Suprapubic skin (tissue), 4 donors: Measurements from ENCODE around the gene PLEKHG4B. TPM values are rescaled to one million over a fixed set of nuclear protein-coding genes. Genes with fewer than 3 reads are reported as not detected.
A peak's percentile ranks its signal among the peaks of the same experiment; 100 is the strongest.

ENCODE experiments used
- DNase-seq, 2 donors: peaks; one replicate each; pipeline ENCODE4 v3.0.0-alpha.2; 2019; ENCODE audit warnings: low spot score in 2 of 2
- H3K27ac ChIP-seq: fragments of 200-600 bp; sonication (generic); one replicate; pipeline ENCODE4 v1.5.1; 2019
- H3K27me3 ChIP-seq: fragments of 200-600 bp; sonication (generic); one replicate; pipeline ENCODE4 v1.5.1; 2019
- H3K36me3 ChIP-seq: fragments of 200-600 bp; sonication (generic); one replicate; pipeline ENCODE4 v1.5.1; 2019
- H3K4me1 ChIP-seq: fragments of 200-600 bp; sonication (generic); one replicate; pipeline ENCODE4 v1.5.1; 2019
- H3K4me3 ChIP-seq: fragments of 200-600 bp; sonication (generic); one replicate; pipeline ENCODE4 v1.5.1; 2019; ENCODE audit warnings: mild to moderate bottlenecking
- H3K9me3 ChIP-seq: fragments of 200-600 bp; sonication (generic); one replicate; pipeline ENCODE4 v1.5.1; 2019
- EP300 ChIP-seq: sonication (generic); formaldehyde crosslinking; IDR thresholded peaks from one replicate; pipeline ENCODE4 v1.6.1; 2017; ENCODE audit warnings: antibody characterized with exemption
- POLR2A ChIP-seq, 2 donors: fragments of 450-650 bp; IDR thresholded peaks; one replicate each; pipeline ENCODE4 v1.6.1; 2017; ENCODE audit warnings: antibody characterized with exemption in 2 of 2, mild to moderate bottlenecking in 2 of 2, moderate library complexity in 2 of 2
- POLR2AphosphoS5 ChIP-seq, 3 donors: sonication (generic); formaldehyde crosslinking; IDR thresholded peaks; one replicate each; pipeline ENCODE4 v1.6.1; 2017; ENCODE audit warnings: antibody characterized with exemption in 3 of 3
- WGBS: methylation state at CpG from one replicate; pipeline ENCODE4 v1.1.5; 2018; 5-methylcytosine and 5-hydroxymethylcytosine counted together
- total RNA-seq, 4 donors: library from RNA; depleted of rRNA; stranded (reverse); fragments of >200 nt; gene quantifications; one replicate each; pipeline ENCODE4 v1.1.0, GENCODE V29; 2016
- TF ChIP-seq, protein P1 (sequence below), 2 donors: fragments of 200-600 bp in 1 of 2; fragments of 450-650 bp in 1 of 2; sonication (generic) in 1 of 2; IDR thresholded peaks; one replicate each; pipeline ENCODE4 v1.5.1; 2016 to 2019; ENCODE audit warnings: antibody characterized with exemption in 2 of 2, mild to moderate bottlenecking in 1 of 2, moderate library complexity in 1 of 2

Gene PLEKHG4B
- total RNA-seq, 4 donors from 2014 or later: 0.45 to 2.4 (median 1.2) TPM

DNA sequence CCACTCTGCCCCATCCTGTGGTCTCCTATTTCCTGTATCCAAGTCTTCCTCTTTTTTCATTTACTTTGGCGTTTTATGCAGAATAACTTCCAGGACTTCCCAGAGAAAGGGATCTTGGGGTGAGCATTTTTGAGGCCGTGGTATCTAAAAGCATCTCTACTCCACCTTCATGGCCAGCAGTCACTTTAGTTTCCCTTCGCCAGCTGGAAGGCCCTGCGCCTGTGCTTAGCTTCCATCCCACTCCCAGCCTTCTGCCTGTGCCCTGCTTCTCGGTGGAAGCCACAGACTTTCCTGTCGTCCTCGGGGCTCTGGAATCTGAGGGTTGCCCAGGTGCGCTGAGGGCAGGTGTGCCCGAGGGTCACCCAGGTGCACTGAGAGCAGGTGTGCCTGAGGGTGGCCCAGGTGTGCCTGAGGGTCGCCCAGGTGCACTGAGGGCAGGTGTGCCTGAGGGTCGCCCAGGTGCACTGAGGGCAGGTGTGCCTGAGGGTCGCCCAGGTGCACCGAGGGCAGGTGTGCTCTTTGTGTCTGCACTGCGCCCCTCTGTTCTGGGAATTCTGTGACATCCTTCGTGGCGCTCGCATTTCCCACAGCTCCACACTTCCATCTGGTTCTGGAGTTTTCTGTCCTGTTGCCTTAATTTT is 67.0 kb downstream of the PLEKHG4B start:
- TF ChIP-seq POLR2A (IDR thresholded peaks at IDR 0.05) (no peak), EP300 (no peak), POLR2AphosphoS5 (IDR thresholded peaks at IDR 0.05) (no peak)
- TF ChIP-seq, protein P1, sequence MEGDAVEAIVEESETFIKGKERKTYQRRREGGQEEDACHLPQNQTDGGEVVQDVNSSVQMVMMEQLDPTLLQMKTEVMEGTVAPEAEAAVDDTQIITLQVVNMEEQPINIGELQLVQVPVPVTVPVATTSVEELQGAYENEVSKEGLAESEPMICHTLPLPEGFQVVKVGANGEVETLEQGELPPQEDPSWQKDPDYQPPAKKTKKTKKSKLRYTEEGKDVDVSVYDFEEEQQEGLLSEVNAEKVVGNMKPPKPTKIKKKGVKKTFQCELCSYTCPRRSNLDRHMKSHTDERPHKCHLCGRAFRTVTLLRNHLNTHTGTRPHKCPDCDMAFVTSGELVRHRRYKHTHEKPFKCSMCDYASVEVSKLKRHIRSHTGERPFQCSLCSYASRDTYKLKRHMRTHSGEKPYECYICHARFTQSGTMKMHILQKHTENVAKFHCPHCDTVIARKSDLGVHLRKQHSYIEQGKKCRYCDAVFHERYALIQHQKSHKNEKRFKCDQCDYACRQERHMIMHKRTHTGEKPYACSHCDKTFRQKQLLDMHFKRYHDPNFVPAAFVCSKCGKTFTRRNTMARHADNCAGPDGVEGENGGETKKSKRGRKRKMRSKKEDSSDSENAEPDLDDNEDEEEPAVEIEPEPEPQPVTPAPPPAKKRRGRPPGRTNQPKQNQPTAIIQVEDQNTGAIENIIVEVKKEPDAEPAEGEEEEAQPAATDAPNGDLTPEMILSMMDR (IDR thresholded peaks at IDR 0.05): no peak
- peak in 1 of 2 donors; percentile 48 for DNase-seq
- H3K27me3 ChIP-seq: peaks cover 3% of the 10 kb centered on the region
- H3K27ac ChIP-seq: no peak overlapping the region
- H3K9me3 ChIP-seq: no peaks in the 10 kb centered on the region
- 87% methylated on average over 17 of the region's 17 CpGs for WGBS
- no peaks in the 10 kb centered on the region for H3K36me3 ChIP-seq
- no peaks in the 10 kb centered on the region for H3K4me1 ChIP-seq
- H3K4me3 ChIP-seq: no peak overlapping the region

DNA sequence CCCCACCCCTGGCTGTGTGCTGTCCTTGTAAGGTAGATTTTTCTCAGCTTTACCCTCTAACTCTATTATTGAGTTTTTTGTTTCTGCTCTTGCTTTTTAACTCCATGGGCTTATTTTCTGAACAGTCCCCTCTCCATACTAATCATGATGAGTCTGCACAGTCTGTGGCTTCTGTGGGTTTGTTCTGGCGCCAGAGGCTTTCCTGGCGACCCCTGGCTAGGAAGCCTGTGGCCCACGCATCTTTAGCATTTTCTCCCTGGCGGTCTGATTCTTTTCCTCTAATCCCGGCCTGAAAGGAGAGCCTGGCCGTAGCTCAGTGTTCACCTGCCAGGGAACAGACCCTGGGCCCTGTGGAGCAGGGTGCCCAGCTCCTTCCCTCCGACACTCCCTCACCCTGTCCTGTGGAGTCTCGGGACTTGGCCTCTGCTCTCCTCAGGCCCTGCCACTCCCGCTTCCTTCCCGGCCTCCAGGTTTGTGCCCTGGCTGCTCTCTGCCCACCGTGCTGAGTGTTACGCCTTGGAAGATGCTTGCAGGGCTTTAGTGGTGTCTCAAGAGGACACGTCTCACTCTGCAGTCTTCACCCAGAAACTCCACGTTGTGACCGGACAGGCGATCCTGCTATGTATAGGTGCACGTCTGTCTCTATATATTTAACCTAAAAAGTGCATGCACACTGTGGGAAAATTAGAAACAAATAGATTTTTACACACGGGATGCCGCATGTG is 67.6 kb downstream of the PLEKHG4B start:
- Histone ChIP-seq H3K9me3 (no peaks in the 10 kb centered on the region), H3K27ac (no peak overlapping the region), H3K36me3 (no peaks in the 10 kb centered on the region), H3K27me3 (peaks cover 3% of the 10 kb centered on the region), H3K4me3 (no peak overlapping the region), H3K4me1 (no peaks in the 10 kb centered on the region)
- WGBS: 82% methylated on average over 19 of the region's 19 CpGs
- no peak for TF ChIP-seq POLR2AphosphoS5 (IDR thresholded peaks at IDR 0.05)
- TF ChIP-seq POLR2A (IDR thresholded peaks at IDR 0.05): no peak
- TF ChIP-seq, protein P1 (IDR thresholded peaks at IDR 0.05): no peak
- TF ChIP-seq EP300: no peak
- peak; percentile 26 to 61 for DNase-seq

DNA sequence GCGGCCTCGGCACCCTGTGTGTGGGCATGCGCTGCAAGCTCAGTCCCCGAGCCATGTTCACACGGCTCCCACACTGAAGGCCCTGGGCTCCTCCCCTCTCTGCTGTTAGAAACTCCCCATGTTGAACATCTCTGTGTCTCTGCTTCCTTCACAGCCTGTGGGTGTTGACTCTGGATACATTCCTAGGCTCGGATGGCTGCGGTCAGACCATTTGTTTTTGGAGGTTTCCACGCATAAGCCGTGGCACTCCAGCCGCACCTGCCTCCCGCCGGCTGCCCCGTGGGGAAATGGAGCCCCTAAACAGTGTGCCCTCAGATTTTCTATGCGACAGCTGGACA is 68.2 kb downstream of the PLEKHG4B start:
- no peak for TF ChIP-seq POLR2AphosphoS5 (IDR thresholded peaks at IDR 0.05)
- no peak for TF ChIP-seq POLR2A (IDR thresholded peaks at IDR 0.05)
- TF ChIP-seq, protein P1 (IDR thresholded peaks at IDR 0.05): no peak
- no peak for TF ChIP-seq EP300
- H3K4me3 ChIP-seq: no peak overlapping the region
- H3K27me3 ChIP-seq: peaks cover 3% of the 10 kb centered on the region
- H3K27ac ChIP-seq: no peak overlapping the region
- no peaks in the 10 kb centered on the region for H3K36me3 ChIP-seq
- no peaks in the 10 kb centered on the region for H3K9me3 ChIP-seq
- DNase-seq: peak in 1 of 2 donors; percentile 78
- no peaks in the 10 kb centered on the region for H3K4me1 ChIP-seq
- 87% methylated on average over 14 of the region's 14 CpGs for whole genome bisulfite sequencing

DNA sequence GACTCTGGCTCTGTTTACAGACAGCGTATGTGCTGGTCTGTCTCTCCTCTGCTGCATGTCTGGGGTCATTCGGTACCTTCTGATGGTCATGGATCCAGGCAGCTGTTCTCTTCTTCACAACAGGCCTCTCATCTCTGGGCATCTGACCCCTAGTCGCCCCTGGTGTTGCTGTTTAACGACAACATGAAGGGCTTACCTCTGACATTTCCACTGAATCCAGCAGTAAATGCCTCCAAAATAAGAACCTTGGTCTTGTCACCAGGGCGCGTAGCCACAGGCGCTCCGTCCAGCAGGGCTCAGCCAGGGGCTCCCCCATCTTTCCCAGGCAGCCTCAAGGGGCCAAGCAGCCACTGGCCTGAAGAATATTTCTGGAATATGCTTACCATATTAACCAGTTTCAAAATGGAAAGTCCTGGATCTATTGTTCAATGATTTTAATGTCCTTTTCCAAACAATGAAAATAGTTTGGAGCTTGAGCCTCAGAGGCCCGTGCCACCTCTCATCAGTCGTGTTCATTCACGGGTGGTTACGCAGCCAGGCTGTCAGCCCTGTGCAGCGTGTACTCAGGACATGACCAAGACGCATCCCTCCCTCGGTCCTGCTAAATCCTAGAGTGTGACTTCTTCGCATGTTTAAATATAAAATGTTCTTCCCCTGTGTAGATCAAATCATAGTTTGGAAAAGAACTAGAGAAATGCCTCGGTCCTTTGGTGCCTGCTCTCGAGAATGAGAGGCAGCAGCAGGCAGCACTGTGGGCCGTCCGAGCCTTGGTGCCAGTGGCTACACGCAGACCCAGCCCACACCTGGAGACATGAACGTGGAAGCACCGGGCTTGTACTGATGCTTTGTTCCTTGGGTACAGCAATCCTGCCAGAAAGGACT is 69.2 kb downstream of the PLEKHG4B start:
- Histone ChIP-seq H3K36me3 (no peaks in the 10 kb centered on the region), H3K9me3 (no peaks in the 10 kb centered on the region), H3K4me3 (no peak overlapping the region), H3K27ac (no peak overlapping the region), H3K4me1 (no peaks in the 10 kb centered on the region), H3K27me3 (peaks cover 3% of the 10 kb centered on the region)
- TF ChIP-seq, protein P1 (IDR thresholded peaks at IDR 0.05): no peak
- TF ChIP-seq POLR2A (IDR thresholded peaks at IDR 0.05) (no peak), EP300 (no peak), POLR2AphosphoS5 (IDR thresholded peaks at IDR 0.05) (no peak)
- DNase-seq: peak in 1 of 2 donors; percentile 53
- WGBS: 83% methylated on average over 18 of the region's 23 CpGs

DNA sequence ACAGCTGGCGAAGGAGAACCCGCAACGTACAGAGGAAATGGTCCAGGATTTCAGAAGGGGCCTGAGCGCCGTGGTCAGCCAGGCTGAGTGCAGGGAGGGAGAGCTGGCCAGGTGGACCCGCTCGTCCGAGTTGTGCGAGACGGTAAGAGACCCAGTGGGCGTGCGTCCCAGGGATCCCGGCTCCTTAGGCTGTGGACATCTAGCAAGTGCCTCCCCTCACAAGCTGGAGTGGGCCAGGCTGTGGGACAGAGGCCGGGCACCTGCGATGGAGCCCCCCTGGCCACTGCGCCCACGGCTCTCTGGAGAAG is 69.8 kb downstream of the PLEKHG4B start:
- TF ChIP-seq, protein P1 (IDR thresholded peaks at IDR 0.05): no peak
- TF ChIP-seq POLR2AphosphoS5 (IDR thresholded peaks at IDR 0.05) (no peak), POLR2A (IDR thresholded peaks at IDR 0.05) (no peak)
- Histone ChIP-seq H3K9me3 (no peaks in the 10 kb centered on the region), H3K27ac (no peak overlapping the region), H3K27me3 (peaks cover 3% of the 10 kb centered on the region), H3K36me3 (no peaks in the 10 kb centered on the region), H3K4me1 (no peaks in the 10 kb centered on the region), H3K4me3 (no peak overlapping the region)
- DNase-seq: peak in 1 of 2 donors; percentile 74
- 80% methylated on average over 4 of the region's 17 CpGs for WGBS
